Neural crest cell (in vitro differentiated cells): ENCODE measurements around the gene BTNL2. TPM values are rescaled to one million over a fixed set of nuclear protein-coding genes. Genes with fewer than 3 reads are reported as not detected.

Experiments
- DNase-seq: peaks from one replicate; pipeline ENCODE4 v3.0.0; 2021; ENCODE audit warnings: low read depth, mixed read lengths, low spot score
- H3K27ac Mint-ChIP-seq: one replicate; pipeline ENCODE4 v1.8.0; 2021; ENCODE audit warnings: mild to moderate bottlenecking, mixed read lengths; ENCODE audit not compliant: unreplicated experiment
- H3K27me3 Mint-ChIP-seq: 2 replicates; pipeline ENCODE4 v1.8.0; 2021; ENCODE audit warnings: low read depth, mild to moderate bottlenecking, mixed read lengths
- H3K36me3 Mint-ChIP-seq: 2 replicates; pipeline ENCODE4 v1.8.0; 2021; ENCODE audit warnings: low read depth, mild to moderate bottlenecking, mixed read lengths
- H3K4me1 Mint-ChIP-seq: 2 replicates; pipeline ENCODE4 v1.8.0; 2021; ENCODE audit warnings: mixed read lengths
- H3K4me3 Mint-ChIP-seq: one replicate; pipeline ENCODE4 v1.8.0; 2021; ENCODE audit warnings: mild to moderate bottlenecking, mixed read lengths
- H3K9me3 Mint-ChIP-seq: 2 replicates; pipeline ENCODE4 v1.8.0; 2021; ENCODE audit warnings: mixed read lengths
- total RNA-seq: library from RNA; stranded (reverse); gene quantifications from 2 replicates; pipeline ENCODE4 v1.2.1, GENCODE V29; 2021
- TF ChIP-seq, protein P1 (sequence below): fragments of 200-600 bp; sonication (generic); conservative IDR thresholded peaks from 2 replicates; pipeline ENCODE4 v1.5.0; 2021; ENCODE audit warnings: antibody characterized with exemption, mild to moderate bottlenecking

Gene BTNL2
- total RNA-seq, 1 donor from 2014 or later: not detected

DNA sequence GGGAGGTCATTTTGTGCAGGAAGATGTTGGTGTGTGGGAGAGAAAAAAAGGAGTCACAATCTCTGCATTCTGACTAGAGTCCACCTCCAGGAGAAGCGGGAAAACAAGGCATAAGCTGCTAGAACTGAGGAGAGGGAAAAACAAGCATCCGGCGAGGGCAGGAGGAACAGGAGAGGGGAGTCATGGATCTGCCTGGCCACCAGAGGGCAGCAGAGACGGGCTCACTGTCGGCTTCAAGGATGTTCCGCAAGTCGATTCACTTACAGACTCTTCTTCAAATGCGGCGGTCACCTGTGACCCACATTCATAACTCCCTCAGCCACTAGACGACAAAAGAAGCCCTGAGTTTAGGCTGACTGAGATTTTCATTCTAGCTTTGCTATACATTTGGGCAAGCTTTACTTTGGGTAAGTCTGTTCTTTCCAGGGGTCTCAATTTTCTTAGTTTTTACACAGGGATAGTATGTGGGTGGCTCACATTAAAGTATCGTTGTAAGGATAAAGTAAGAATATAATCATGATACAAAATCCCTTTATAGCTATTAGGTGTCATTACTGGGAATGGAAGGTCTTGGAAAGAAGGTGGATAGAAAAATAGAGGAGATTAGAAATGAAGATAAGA lies 6.6 kb upstream of the BTNL2 start:
- H3K4me3 Mint-ChIP-seq: no peak overlapping the region
- peaks cover 62% of the 10 kb centered on the region for H3K27me3 Mint-ChIP-seq
- no peaks in the 10 kb centered on the region for H3K36me3 Mint-ChIP-seq
- no peaks in the 10 kb centered on the region for H3K9me3 Mint-ChIP-seq
- peak; percentile 86 for DNase-seq
- TF ChIP-seq, protein P1, sequence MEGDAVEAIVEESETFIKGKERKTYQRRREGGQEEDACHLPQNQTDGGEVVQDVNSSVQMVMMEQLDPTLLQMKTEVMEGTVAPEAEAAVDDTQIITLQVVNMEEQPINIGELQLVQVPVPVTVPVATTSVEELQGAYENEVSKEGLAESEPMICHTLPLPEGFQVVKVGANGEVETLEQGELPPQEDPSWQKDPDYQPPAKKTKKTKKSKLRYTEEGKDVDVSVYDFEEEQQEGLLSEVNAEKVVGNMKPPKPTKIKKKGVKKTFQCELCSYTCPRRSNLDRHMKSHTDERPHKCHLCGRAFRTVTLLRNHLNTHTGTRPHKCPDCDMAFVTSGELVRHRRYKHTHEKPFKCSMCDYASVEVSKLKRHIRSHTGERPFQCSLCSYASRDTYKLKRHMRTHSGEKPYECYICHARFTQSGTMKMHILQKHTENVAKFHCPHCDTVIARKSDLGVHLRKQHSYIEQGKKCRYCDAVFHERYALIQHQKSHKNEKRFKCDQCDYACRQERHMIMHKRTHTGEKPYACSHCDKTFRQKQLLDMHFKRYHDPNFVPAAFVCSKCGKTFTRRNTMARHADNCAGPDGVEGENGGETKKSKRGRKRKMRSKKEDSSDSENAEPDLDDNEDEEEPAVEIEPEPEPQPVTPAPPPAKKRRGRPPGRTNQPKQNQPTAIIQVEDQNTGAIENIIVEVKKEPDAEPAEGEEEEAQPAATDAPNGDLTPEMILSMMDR: peak; percentile 93
- peaks cover 9% of the 10 kb centered on the region for H3K4me1 Mint-ChIP-seq
- H3K27ac Mint-ChIP-seq: no peak overlapping the region

DNA sequence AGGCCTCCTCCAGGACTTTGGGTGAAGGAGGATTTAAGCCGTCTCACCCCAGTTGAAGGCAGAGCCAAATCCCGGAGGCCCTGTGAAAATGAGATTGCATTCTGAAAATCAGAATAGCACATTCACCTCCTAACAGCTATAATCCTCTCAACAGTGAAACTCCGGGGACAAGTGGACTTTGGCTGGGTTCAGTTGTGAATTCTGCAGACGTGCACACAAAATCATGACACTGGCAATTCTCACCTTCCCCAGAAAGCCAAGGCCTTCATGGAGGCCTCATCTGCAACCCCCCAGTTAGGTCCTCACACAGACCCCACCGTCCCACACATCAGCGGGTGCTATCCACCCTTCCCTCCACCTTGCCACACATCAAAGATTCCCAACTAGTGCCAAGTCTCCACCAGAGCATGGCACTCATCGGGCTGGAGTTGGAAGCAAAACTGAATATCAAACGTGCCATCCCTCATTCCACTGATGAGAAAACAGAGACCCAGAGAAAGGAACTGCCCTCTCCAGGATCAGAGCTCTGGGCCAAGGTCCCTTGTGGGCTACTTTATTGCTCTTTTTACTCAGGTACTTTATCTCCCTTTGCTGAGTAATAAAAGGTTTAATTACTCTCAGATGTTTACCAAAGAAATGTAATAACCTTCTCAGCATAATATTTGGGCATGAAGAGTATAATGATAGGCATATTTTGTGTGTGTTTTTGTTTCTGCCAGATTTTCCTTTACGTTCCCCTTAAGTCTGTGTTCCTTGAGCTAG lies 4.8 kb upstream of the BTNL2 start:
- Mint-ChIP-seq H3K27ac (no peak overlapping the region), H3K4me1 (peaks cover 9% of the 10 kb centered on the region), H3K27me3 (peaks cover 70% of the 10 kb centered on the region), H3K4me3 (no peak overlapping the region), H3K9me3 (no peaks in the 10 kb centered on the region), H3K36me3 (no peaks in the 10 kb centered on the region)
- TF ChIP-seq, protein P1: no peak
- DNase-seq: no peak

DNA sequence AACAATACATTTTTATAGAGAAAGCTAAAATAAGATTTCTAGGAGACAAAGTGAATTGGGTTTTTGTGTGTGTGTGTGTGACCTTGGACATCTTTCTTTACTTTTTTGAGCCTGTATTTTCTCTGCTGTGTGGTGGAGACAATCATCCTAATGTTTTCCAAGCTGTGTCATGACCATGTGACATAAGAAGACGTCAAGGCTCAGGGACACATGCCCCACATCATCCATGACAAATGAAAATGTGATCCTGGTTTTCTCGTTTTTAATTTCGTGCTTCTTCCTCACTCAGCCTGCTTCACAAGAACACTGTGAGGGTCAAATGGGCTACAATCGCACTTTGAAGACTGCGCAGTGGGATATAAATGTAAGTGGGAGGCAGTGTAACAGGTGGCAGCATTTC lies 3.9 kb upstream of the BTNL2 start:
- no peaks in the 10 kb centered on the region for H3K36me3 Mint-ChIP-seq

DNA sequence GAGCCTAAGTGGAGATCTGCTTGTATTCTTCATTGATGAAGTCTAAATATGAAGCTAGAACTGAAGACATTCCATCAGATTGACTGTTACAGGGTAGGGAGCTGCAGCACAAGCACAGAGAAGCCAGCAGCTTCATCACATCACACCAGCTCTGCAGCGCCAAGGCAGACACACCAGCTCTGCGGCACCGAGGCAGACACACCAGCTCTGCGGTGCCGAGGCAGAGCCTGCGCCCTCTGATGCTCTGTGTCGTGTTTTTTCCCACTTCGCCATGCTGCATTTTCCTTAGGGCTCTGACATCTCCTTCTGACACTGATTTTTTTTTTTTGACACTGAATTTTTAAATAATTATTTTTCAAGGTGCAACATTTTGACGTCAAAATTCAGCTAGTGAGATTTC lies 784 bp downstream of the BTNL2 start:
- Mint-ChIP-seq H3K36me3 (no peaks in the 10 kb centered on the region), H3K4me3 (no peak overlapping the region), H3K4me1 (no peaks in the 10 kb centered on the region), H3K27me3 (peaks cover 60% of the 10 kb centered on the region), H3K27ac (no peak overlapping the region), H3K9me3 (no peaks in the 10 kb centered on the region)
- TF ChIP-seq, protein P1: no peak
- no peak for DNase-seq

More for the DNA sequence above, 3.9 kb upstream of the BTNL2 start:
- Mint-ChIP-seq H3K4me3 (no peak overlapping the region), H3K9me3 (no peaks in the 10 kb centered on the region), H3K27me3 (peaks cover 71% of the 10 kb centered on the region), H3K27ac (no peak overlapping the region), H3K4me1 (peaks cover 9% of the 10 kb centered on the region)
- TF ChIP-seq, protein P1: no peak
- no peak for DNase-seq

DNA sequence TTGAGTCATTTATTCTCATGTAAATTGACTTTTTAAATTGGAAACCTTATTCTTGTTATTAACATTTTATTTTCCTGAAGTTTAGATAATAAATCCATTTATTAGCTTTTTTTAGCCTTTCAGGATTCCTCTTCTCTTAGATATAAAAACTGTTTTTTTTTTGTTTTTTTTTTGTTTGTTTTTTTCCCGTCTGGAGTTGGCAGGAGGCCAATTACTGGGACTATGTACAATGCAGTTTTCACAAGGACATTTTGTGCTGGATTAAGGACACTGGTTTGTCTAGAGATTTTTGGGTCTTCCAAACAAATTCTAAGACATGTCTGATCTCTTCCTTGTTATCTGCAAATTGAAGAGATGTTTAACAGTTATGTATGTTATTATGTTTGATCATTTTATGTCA lies 1.3 kb downstream of the BTNL2 start:
- H3K27ac Mint-ChIP-seq: no peak overlapping the region
- no peaks in the 10 kb centered on the region for H3K9me3 Mint-ChIP-seq
- H3K4me3 Mint-ChIP-seq: no peak overlapping the region
- no peak for DNase-seq
- no peaks in the 10 kb centered on the region for H3K4me1 Mint-ChIP-seq
- peaks cover 57% of the 10 kb centered on the region for H3K27me3 Mint-ChIP-seq
- TF ChIP-seq, protein P1: no peak
- H3K36me3 Mint-ChIP-seq: no peaks in the 10 kb centered on the region
